T47D (cell line): ENCODE measurements around the gene SALL1.

Experiments
- DNase-seq, 2 experiments: peaks; one replicate each; pipeline versions ENCODE4 v3.0.0 to v3.0.0-alpha.2; 2011 to 2012; ENCODE audit warnings: low read depth in 1 of 2, low spot score in 1 of 2
- JUND ChIP-seq: IDR thresholded peaks from 2 replicates; pipeline ENCODE4 v1.6.1; 2012; ENCODE audit warnings: low read depth
- in situ Hi-C: cut with HindIII; loops from 2 replicates; pipeline ENCODE4 v1.10.0; 2016; ENCODE audit warnings: low sequenced_read_pairs, low pct_unique_long_range_greater_than_20kb

SALL1 gene

GRCh38 chr16:51111759-51112158 is 39.3 kb downstream of the SALL1 start:
- DNase-seq = no peak
- in situ Hi-C loops = no loop called here
- TF ChIP-seq JUND = no peak

DNA sequence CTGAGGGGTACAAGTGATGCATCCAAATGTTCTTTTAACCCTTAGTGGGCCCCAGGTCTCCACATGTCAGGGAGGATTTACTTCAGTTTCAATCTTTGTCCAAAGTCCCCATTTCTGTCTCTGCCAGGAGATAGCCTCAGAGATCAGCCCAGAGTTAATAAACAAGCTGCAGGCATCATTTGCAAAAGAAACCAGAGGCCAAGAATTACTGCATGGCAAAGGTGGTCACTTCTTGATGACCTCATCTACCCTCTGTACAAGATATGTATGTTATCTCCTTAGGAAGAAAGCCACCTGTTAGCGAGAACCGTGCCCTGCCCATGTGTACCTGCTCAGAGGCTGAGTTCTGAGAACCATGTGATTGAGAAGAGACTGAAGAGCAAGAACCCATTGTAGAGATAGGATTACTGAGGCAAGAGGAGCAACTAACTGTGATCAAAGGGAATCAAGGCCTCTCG is 40.3 kb downstream of the SALL1 start:
- in situ Hi-C loops = no loop called here
- TF ChIP-seq JUND = no peak
- no peak for DNase-seq

GRCh38 chr16:51109173-51109572 is 41.9 kb downstream of the SALL1 start:
- no peak for TF ChIP-seq JUND
- in situ Hi-C loops = no loop called here
- DNase-seq = no peak

- TF ChIP-seq JUND = no peak
- DNase-seq = no peak
- in situ Hi-C loops = no loop called here
Observed at GRCh38 chr16:51107742-51108141, 43.3 kb downstream of the SALL1 start.

DNA sequence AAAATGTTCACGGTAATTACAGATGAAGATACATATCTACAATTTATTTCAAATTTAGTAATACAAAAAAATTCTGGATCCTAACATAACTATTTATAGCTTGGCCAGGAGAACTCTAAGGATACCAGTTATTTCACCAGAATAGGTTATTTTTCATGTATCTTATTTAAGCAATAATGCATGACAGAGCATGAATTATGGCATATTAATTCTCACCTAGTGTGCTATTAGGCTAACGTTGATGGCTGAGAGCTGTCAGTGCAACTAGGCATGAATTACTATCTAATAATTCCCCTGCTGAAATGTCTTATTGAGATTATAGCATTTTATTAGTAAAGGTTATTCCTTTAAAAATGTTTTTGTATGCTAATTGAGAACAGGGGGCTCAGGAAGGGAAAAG is 44.5 kb downstream of the SALL1 start:
- TF ChIP-seq JUND = no peak
- no peak for DNase-seq
- in situ Hi-C loops = no loop called here

DNA sequence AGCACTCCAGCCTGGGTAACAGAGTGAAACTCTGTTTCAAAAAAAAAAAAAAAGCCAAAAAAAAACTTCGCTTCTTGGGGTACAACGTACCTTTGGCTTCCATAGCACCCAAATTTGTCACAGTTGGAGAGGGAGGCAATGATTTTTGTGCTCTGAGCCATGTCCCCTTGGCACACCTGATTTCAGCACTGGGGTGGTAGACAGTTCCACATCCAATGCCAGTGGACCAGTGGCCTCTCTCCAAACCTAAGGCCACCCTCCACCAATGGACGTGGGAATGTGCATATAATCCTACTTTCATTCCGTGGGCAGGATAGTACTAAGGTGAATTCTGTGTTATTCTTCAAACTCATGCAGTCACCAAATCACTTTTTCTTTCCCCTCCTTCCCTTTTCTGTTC is 47.5 kb downstream of the SALL1 start:
- no peak for TF ChIP-seq JUND
- in situ Hi-C loops = no loop called here
- DNase-seq = no peak

GRCh38 chr16:51097729-51098128 is 53.3 kb downstream of the SALL1 start:
- no peak for DNase-seq
- in situ Hi-C loops = no loop called here
- TF ChIP-seq JUND = no peak

DNA sequence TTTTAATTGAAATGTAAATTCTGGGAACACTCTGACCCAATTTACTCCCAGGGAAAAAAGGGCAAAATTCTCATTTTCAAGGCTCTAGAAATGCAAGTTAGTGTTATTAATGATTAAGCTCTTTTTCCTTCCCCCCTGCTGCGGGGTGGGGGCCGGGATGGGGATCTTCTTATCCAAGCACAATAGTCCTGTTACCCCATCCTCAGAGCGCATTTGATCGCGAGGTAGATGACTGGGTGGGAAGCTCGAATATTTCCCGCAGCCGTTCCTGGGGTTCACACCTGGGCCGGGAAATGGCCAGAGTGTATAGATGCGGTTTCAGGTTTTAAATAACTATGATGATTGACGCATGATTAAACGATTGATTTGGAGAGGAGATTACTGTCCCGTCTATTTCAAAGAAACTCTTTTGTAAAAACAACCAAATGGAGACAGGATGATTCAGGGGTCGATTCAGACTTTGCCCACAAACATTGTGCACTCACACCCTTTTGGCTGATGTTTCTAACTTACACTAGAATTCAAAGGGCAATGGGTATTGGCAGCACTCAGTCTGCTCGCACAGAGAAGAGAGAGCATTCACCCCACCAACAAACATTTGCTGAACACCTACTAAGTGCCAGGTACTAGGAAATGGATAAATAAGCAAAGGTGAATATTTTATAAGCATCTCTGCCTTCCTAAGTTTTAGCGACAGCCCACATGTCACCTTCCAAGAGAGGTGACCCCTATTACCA is 55.0 kb downstream of the SALL1 start:
- no peak for TF ChIP-seq JUND
- DNase-seq = no peak
- in situ Hi-C loops = no loop called here

DNA sequence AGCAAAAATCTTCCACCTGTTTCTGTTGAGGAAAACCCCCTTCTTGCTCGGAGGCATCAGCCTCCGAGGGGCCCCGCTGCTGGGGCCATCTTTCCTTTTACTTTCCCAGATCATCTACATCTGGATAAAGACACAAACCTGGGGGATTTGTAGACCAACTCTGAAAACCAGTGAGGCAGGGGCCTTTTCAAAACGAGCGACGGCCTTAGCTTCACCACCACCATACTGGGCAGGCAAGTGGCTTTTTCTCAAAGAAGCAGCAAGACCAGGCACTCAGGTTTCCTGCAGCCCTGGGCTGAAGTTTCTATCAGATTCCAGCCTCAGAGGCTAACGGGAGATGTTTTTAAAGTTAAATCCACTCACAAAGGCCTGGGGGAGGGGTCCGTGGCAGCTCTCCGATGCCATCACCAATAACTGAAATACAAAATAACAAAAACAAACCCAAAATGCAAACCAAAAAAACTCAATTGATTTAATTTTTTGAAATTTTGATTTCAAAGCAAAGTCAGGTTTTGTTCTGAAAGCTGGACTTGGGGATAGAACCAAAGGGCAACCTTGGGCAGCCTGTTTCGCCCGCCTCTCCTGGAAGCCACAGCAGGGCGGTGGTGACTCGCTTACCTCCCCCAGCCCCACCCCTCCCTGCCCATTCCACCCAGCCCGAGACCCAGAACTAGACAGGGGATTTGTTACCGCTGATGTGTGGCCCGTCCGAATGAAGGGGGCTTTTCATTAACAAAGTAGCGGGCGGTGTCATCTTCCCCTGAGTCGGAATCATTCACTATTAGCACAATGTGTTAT is 55.8 kb downstream of the SALL1 start:
- no peak for TF ChIP-seq JUND
- in situ Hi-C loops = no loop called here
- DNase-seq = no peak

DNA sequence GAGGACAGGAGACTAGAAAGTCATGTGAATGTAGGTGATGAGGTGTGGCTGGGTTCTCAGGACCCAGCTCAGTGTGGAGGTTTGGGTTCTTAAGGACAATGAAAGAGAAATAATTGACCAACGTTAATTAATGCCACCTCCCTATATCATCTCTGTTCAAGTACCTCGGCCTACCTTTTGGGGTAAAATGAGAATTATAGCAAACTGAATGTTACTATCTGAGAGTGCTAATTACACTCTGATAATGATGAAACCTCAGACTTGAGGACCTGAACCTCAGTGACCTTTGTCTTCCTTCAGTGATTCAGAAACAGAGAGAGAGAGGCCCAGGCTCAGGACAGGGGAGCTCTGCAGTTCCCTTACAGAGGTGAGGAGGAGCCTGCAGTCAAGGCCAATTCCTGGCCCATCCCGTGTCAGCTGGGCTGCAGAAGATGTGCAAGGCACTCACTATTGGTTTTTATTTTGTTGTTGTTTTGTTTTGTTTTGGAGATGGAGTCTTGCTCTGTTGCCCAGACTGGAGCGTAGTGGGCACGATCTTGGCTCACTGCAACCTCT is 57.3 kb downstream of the SALL1 start:
- in situ Hi-C loops = no loop called here
- TF ChIP-seq JUND = no peak
- DNase-seq = no peak
